NT2/D1 (cell line): Measurements from ENCODE around the gene MSANTD7.
"Not testable (repeated sequence)": the region's sequence is repeated elsewhere in the genome, so short reads cannot be mapped to it uniquely, and the experiment has no call there.

Experiments
- DNase-seq: peaks from one replicate; pipeline ENCODE4 v3.0.0-alpha.2; 2011; ENCODE audit warnings: low read depth, low spot score
- H3K27me3 ChIP-seq: 2 replicates; pipeline ENCODE4 v1.6.0; 2011; ENCODE audit warnings: mild to moderate bottlenecking; ENCODE audit not compliant: insufficient read length, insufficient read depth
- H3K36me3 ChIP-seq: 2 replicates; pipeline ENCODE4 v1.6.1; 2011; ENCODE audit warnings: mild to moderate bottlenecking, low read length, mixed read lengths; ENCODE audit not compliant: insufficient read depth, insufficient read length
- H3K4me1 ChIP-seq: 2 replicates; pipeline ENCODE4 v1.5.1; 2011; ENCODE audit not compliant: insufficient read depth, insufficient read length
- H3K4me3 ChIP-seq: 2 replicates; pipeline ENCODE4 v1.5.1; 2011; ENCODE audit warnings: low read depth; ENCODE audit not compliant: insufficient read length
- H3K9ac ChIP-seq: 2 replicates; pipeline ENCODE4 v1.6.0; 2011; ENCODE audit warnings: low read depth; ENCODE audit not compliant: insufficient read length
- H3K9me3 ChIP-seq: 2 replicates; pipeline ENCODE4 v1.5.1; 2011; ENCODE audit warnings: mild to moderate bottlenecking, low read length; ENCODE audit not compliant: insufficient read depth
- SUZ12 ChIP-seq: IDR thresholded peaks from 2 replicates; pipeline ENCODE4 v1.6.1; 2011; ENCODE audit not compliant: insufficient read length, insufficient read depth; ENCODE audit errors: extremely low read depth
- YY1 ChIP-seq: IDR thresholded peaks from 2 replicates; pipeline ENCODE4 v1.6.1; 2011; ENCODE audit not compliant: insufficient read length, insufficient read depth
- ZNF274 ChIP-seq: IDR thresholded peaks from 2 replicates; pipeline ENCODE4 v1.6.1; 2011; ENCODE audit warnings: mild to moderate bottlenecking, low read depth, low read length

MSANTD7 gene

GRCh38 chr10:14812271-14812670, 25.8 kb upstream of the MSANTD7 start:
- no peak for TF ChIP-seq ZNF274
- TF ChIP-seq SUZ12: no peak
- TF ChIP-seq YY1: no peak
- Histone ChIP-seq H3K9ac (no peak overlapping the region), H3K27me3 (no peaks in the 10 kb centered on the region), H3K4me3 (no peak overlapping the region), H3K9me3 (no peaks in the 10 kb centered on the region), H3K4me1 (no peaks in the 10 kb centered on the region), H3K36me3 (no peaks in the 10 kb centered on the region)
- DNase-seq: no peak

GRCh38 chr10:14815681-14816080, 22.4 kb upstream of the MSANTD7 start:
- H3K4me1 ChIP-seq: no peaks in the 10 kb centered on the region
- H3K9me3 ChIP-seq: no peaks in the 10 kb centered on the region
- no peak overlapping the region for H3K9ac ChIP-seq
- H3K27me3 ChIP-seq: no peaks in the 10 kb centered on the region
- H3K36me3 ChIP-seq: no peaks in the 10 kb centered on the region
- DNase-seq: no peak
- no peak overlapping the region for H3K4me3 ChIP-seq
- no peak for TF ChIP-seq YY1
- TF ChIP-seq ZNF274: no peak
- TF ChIP-seq SUZ12: no peak

- H3K4me3 ChIP-seq, DNase-seq: not testable (repeated sequence)
These were observed 21.4 kb upstream of the MSANTD7 start for GRCh38 chr10:14816717-14817116.

GRCh38 chr10:14820010-14820774, 17.9 kb upstream of the MSANTD7 start:
- TF ChIP-seq YY1 (no peak), SUZ12 (no peak), ZNF274 (no peak)
- DNase-seq: no peak
- Histone ChIP-seq H3K9ac (no peak overlapping the region), H3K4me1 (no peaks in the 10 kb centered on the region), H3K27me3 (no peaks in the 10 kb centered on the region), H3K4me3 (no peak overlapping the region), H3K36me3 (no peaks in the 10 kb centered on the region), H3K9me3 (no peaks in the 10 kb centered on the region)

More at GRCh38 chr10:14816717-14817116, 21.4 kb upstream of the MSANTD7 start:
- H3K27me3 ChIP-seq, H3K9me3 ChIP-seq, H3K9ac ChIP-seq, H3K4me1 ChIP-seq, H3K36me3 ChIP-seq: not testable (repeated sequence)

GRCh38 chr10:14820775-14821154, 17.3 kb upstream of the MSANTD7 start:
- TF ChIP-seq ZNF274 (no peak), YY1 (no peak), SUZ12 (no peak)
- H3K4me1 ChIP-seq: no peaks in the 10 kb centered on the region
- H3K4me3 ChIP-seq: no peak overlapping the region
- H3K9me3 ChIP-seq: no peaks in the 10 kb centered on the region
- H3K36me3 ChIP-seq: no peaks in the 10 kb centered on the region
- no peak for DNase-seq
- no peaks in the 10 kb centered on the region for H3K27me3 ChIP-seq
- H3K9ac ChIP-seq: no peak overlapping the region

GRCh38 chr10:14821635-14822375, 16.3 kb upstream of the MSANTD7 start:
- H3K4me3 ChIP-seq: no peak overlapping the region
- H3K9ac ChIP-seq: no peak overlapping the region
- no peaks in the 10 kb centered on the region for H3K27me3 ChIP-seq
- no peak for DNase-seq
- H3K9me3 ChIP-seq: no peaks in the 10 kb centered on the region
- no peaks in the 10 kb centered on the region for H3K4me1 ChIP-seq
- TF ChIP-seq YY1 (no peak), ZNF274 (no peak), SUZ12 (no peak)
- H3K36me3 ChIP-seq: no peaks in the 10 kb centered on the region

GRCh38 chr10:14822879-14823755, 15.0 kb upstream of the MSANTD7 start:
- TF ChIP-seq YY1 (no peak), SUZ12 (no peak), ZNF274 (no peak)

More at GRCh38 chr10:14822879-14823755, 15.0 kb upstream of the MSANTD7 start:
- H3K4me1 ChIP-seq: no peaks in the 10 kb centered on the region
- no peak overlapping the region for H3K9ac ChIP-seq
- no peaks in the 10 kb centered on the region for H3K27me3 ChIP-seq
- no peak overlapping the region for H3K4me3 ChIP-seq
- DNase-seq: no peak
- H3K9me3 ChIP-seq: no peaks in the 10 kb centered on the region
- no peaks in the 10 kb centered on the region for H3K36me3 ChIP-seq
